SK-N-SH treated with all-trans-retinoic acid at 6 μM for 48 hours (cell line): Measurements from ENCODE around the gene LY6G6C.
A peak's percentile ranks its signal among the peaks of the same experiment; 100 is the strongest.

ENCODE experiments used
- ATAC-seq: fragments of 200-7000 bp; cut with Tn5 transposase; 3 replicates; pipeline ENCODE4 v1.9.1; 2020; ENCODE audit warnings: mild to moderate bottlenecking, moderate library complexity
- ARNTL ChIP-seq: fragments of 450-650 bp; formaldehyde crosslinking; IDR thresholded peaks from 2 replicates; pipeline ENCODE4 v1.5.0; 2020; ENCODE audit warnings: low read depth, mild to moderate bottlenecking, moderate library complexity, borderline replicate concordance
- CREB5 ChIP-seq: fragments of 250-450 bp; sonication (Bioruptor Pico); IDR thresholded peaks from 2 replicates; pipeline ENCODE4 v1.5.1; 2020; ENCODE audit warnings: low read depth, mild to moderate bottlenecking, moderate library complexity
- CSDC2 ChIP-seq: fragments of 250-450 bp; sonication (Bioruptor Pico); IDR thresholded peaks from 2 replicates; pipeline ENCODE4 v1.5.0; 2020; ENCODE audit warnings: mild to moderate bottlenecking, moderate library complexity
- CSRNP3 ChIP-seq: fragments of 250-450 bp; sonication (Bioruptor Pico); IDR thresholded peaks from 2 replicates; pipeline ENCODE4 v1.5.1; 2021; ENCODE audit warnings: mild to moderate bottlenecking, moderate library complexity
- GLIS3 ChIP-seq: fragments of 250-450 bp; sonication (Bioruptor Pico); IDR thresholded peaks from 2 replicates; pipeline ENCODE4 v1.5.0; 2020; ENCODE audit warnings: mild to moderate bottlenecking, moderate library complexity
- ISL1 ChIP-seq: fragments of 250-450 bp; sonication (Bioruptor Pico); IDR thresholded peaks from 2 replicates; pipeline ENCODE4 v2.1.2; 2022; ENCODE audit warnings: mild to moderate bottlenecking, moderate library complexity
- OSR1 ChIP-seq: fragments of 250-450 bp; sonication (Bioruptor Pico); IDR thresholded peaks from 2 replicates; pipeline ENCODE4 v1.8.0; 2022; ENCODE audit warnings: moderate library complexity, mild to moderate bottlenecking, inconsistent platforms
- PATZ1 ChIP-seq: fragments of 250-450 bp; sonication (Bioruptor Pico); IDR thresholded peaks from 2 replicates; pipeline ENCODE4 v1.8.0; 2020; ENCODE audit warnings: mild to moderate bottlenecking, moderate library complexity, borderline replicate concordance
- PPARA ChIP-seq: fragments of 250-450 bp; sonication (Bioruptor Pico); IDR thresholded peaks from 2 replicates; pipeline ENCODE4 v1.5.0; 2020; ENCODE audit warnings: mild to moderate bottlenecking, borderline replicate concordance
- RARB ChIP-seq: fragments of 250-450 bp; sonication (Bioruptor Pico); IDR thresholded peaks from 2 replicates; pipeline ENCODE4 v1.8.0; 2021; ENCODE audit warnings: mild to moderate bottlenecking, moderate library complexity
- SNAI2 ChIP-seq: fragments of 250-450 bp; sonication (Bioruptor Pico); IDR thresholded peaks from 2 replicates; pipeline ENCODE4 v1.5.0; 2020; ENCODE audit warnings: mild to moderate bottlenecking, moderate library complexity
- TCF4 ChIP-seq: fragments of 250-450 bp; sonication (Bioruptor Pico); IDR thresholded peaks from 2 replicates; pipeline ENCODE4 v1.8.0; 2021; ENCODE audit warnings: mild to moderate bottlenecking, moderate library complexity, borderline replicate concordance
- TOX ChIP-seq: fragments of 250-450 bp; sonication (Bioruptor Pico); IDR thresholded peaks from 2 replicates; pipeline ENCODE4 v1.8.0; 2021; ENCODE audit warnings: mild to moderate bottlenecking, moderate library complexity, borderline replicate concordance
- TSHZ2 ChIP-seq: fragments of 250-450 bp; sonication (Bioruptor Pico); IDR thresholded peaks from 2 replicates; pipeline ENCODE4 v1.5.0; 2020; ENCODE audit warnings: mild to moderate bottlenecking, moderate library complexity
- ZC3H10 ChIP-seq: fragments of 250-450 bp; sonication (Bioruptor Pico); IDR thresholded peaks from 2 replicates; pipeline ENCODE4 v1.5.1; 2021; ENCODE audit warnings: mild to moderate bottlenecking, moderate library complexity
- ZFP3 ChIP-seq: fragments of 250-450 bp; sonication (Bioruptor Pico); IDR thresholded peaks from 2 replicates; pipeline ENCODE4 v1.5.0; 2020; ENCODE audit warnings: mild to moderate bottlenecking, moderate library complexity
- ZNF565 ChIP-seq: fragments of 450-650 bp; formaldehyde crosslinking; conservative IDR thresholded peaks from 2 replicates; pipeline ENCODE4 v1.5.0; 2020; ENCODE audit warnings: low read depth, mild to moderate bottlenecking, moderate library complexity
- ZNF70 ChIP-seq: fragments of 450-650 bp; formaldehyde crosslinking; IDR thresholded peaks from 2 replicates; pipeline ENCODE4 v1.5.0; 2020; ENCODE audit warnings: mild to moderate bottlenecking, moderate library complexity
- ZNF8 ChIP-seq: fragments of 450-650 bp; formaldehyde crosslinking; IDR thresholded peaks from 2 replicates; pipeline ENCODE4 v1.5.0; 2020; ENCODE audit warnings: mild to moderate bottlenecking, moderate library complexity

The LY6G6C gene

GRCh38 chr6:31702819-31703716, 18.5 kb downstream of the LY6G6C start, which contains the start of gene ABHD16A:
TSS of gene ABHD16A (minus strand) at chr6:31703324. CDS start at chr6:31703281, 43 bp downstream.
- TF ChIP-seq CSRNP3 (0 out of 2 replicates have a peak, but pooled peaks have one; percentile 2), ZNF70 (no peak)
- TF ChIP-seq, all 23 proteins: peak for 1
- peak; percentile 95 for ATAC-seq

GRCh38 chr6:31702405-31702818, 19.1 kb downstream of the LY6G6C start:
- ATAC-seq = peak; percentile 45
- TF ChIP-seq CSDC2 (CRISPR knock-in tag) (no peak), ZNF70 (no peak), TCF4 (CRISPR knock-in tag) (no peak), OSR1 (CRISPR knock-in tag) (no peak), GLIS3 (CRISPR knock-in tag) (no peak), TOX (CRISPR knock-in tag) (no peak), ZNF8 (CRISPR knock-in tag) (no peak), CREB5 (CRISPR knock-in tag) (no peak), PPARA (no peak), TSHZ2 (CRISPR knock-in tag) (no peak), ZC3H10 (CRISPR knock-in tag) (no peak), RARB (CRISPR knock-in tag) (no peak), ZNF565 (CRISPR knock-in tag) (no peak), CSRNP3 (no peak), ZFP3 (CRISPR knock-in tag) (no peak), ARNTL (CRISPR knock-in tag) (no peak), PATZ1 (CRISPR knock-in tag) (no peak), ISL1 (CRISPR knock-in tag) (no peak), SNAI2 (CRISPR knock-in tag) (no peak)
- TF ChIP-seq, all 23 proteins: peak for 0

GRCh38 chr6:31701666-31702404, 19.7 kb downstream of the LY6G6C start:
- TF ChIP-seq GLIS3 (CRISPR knock-in tag) (no peak), OSR1 (CRISPR knock-in tag) (no peak), ISL1 (CRISPR knock-in tag) (no peak), TSHZ2 (CRISPR knock-in tag) (no peak), ZNF8 (CRISPR knock-in tag) (no peak), PPARA (no peak), TCF4 (CRISPR knock-in tag) (no peak)
- peak; percentile 3; the same call in 1 of the 3 replicates for ATAC-seq
